WTC11 (cell line): ENCODE measurements around the gene CRYGC. TPM values are rescaled to one million over a fixed set of nuclear protein-coding genes. Genes with fewer than 3 reads are reported as not detected.

Experiments
- ATAC-seq: fragments of 200-7000 bp; cut with Tn5 transposase; 2 replicates; pipeline ENCODE4 v1.10.0; 2021; ENCODE audit warnings: mild to moderate bottlenecking, moderate library complexity
- CTCF ChIA-PET: fragments of 300-600 bp; sonication (Branson Sonifier 250); formaldehyde crosslinking; loops from one replicate; lab custom pipeline; 2021; ENCODE audit warnings: antibody characterized with exemption; lab: Charles Lee
- POLR2A ChIA-PET: fragments of 350-600 bp; sonication (Branson Sonifier 250); formaldehyde crosslinking; loops from one replicate; lab custom pipeline; 2021; ENCODE audit warnings: antibody characterized with exemption; lab: Charles Lee
- DNase-seq: peaks from one replicate; pipeline ENCODE4 v3.0.0; 2021; ENCODE audit warnings: low spot score
- H3K27ac Mint-ChIP-seq: 2 replicates; pipeline ENCODE4 v1.8.0; 2021; ENCODE audit warnings: mixed read lengths
- H3K27me3 Mint-ChIP-seq: 2 replicates; pipeline ENCODE4 v1.8.0; 2021; ENCODE audit warnings: low read depth, mild to moderate bottlenecking, moderate library complexity, mixed read lengths
- H3K36me3 Mint-ChIP-seq: 2 replicates; pipeline ENCODE4 v1.8.0; 2021; ENCODE audit warnings: mixed read lengths
- H3K4me1 Mint-ChIP-seq: 2 replicates; pipeline ENCODE4 v1.8.0; 2022; ENCODE audit warnings: mixed read lengths
- H3K4me3 Mint-ChIP-seq: 2 replicates; pipeline ENCODE4 v1.8.0; 2021; ENCODE audit warnings: mild to moderate bottlenecking, moderate library complexity, mixed read lengths
- H3K9me3 Mint-ChIP-seq: 2 replicates; pipeline ENCODE4 v1.8.0; 2021; ENCODE audit warnings: mixed read lengths
- CDX4 ChIP-seq: fragments of 250-450 bp; sonication (Bioruptor Pico); IDR thresholded peaks from 2 replicates; pipeline ENCODE4 v1.9.0; 2021; ENCODE audit warnings: moderate library complexity, mild to moderate bottlenecking, inconsistent platforms, borderline replicate concordance
- CREM ChIP-seq: sonication (generic); formaldehyde crosslinking; IDR thresholded peaks from 2 replicates; pipeline ENCODE4 v1.8.1; 2022; ENCODE audit warnings: mild to moderate bottlenecking, missing genetic modification reagents, moderate library complexity
- CTCF ChIP-seq: fragments of 200-600 bp; IDR thresholded peaks from 2 replicates; pipeline ENCODE4 v1.8.0; 2022; ENCODE audit warnings: antibody characterized with exemption
- FOXJ3 ChIP-seq: sonication (generic); formaldehyde crosslinking; IDR thresholded peaks from 2 replicates; pipeline ENCODE4 v1.9.0; 2021; ENCODE audit warnings: missing genetic modification reagents, mild to moderate bottlenecking, borderline replicate concordance
- FOXP1 ChIP-seq: sonication (generic); formaldehyde crosslinking; IDR thresholded peaks from 2 replicates; pipeline ENCODE4 v1.8.0; 2022; ENCODE audit warnings: missing genetic modification reagents, mild to moderate bottlenecking, moderate library complexity, borderline replicate concordance
- GTF2I ChIP-seq: fragments of 250-450 bp; sonication (Bioruptor Pico); conservative IDR thresholded peaks from 2 replicates; pipeline ENCODE4 v1.4.0; 2021; ENCODE audit warnings: mild to moderate bottlenecking
- IRF2 ChIP-seq: sonication (generic); formaldehyde crosslinking; IDR thresholded peaks from 2 replicates; pipeline ENCODE4 v1.8.0; 2022; ENCODE audit warnings: low read depth, missing genetic modification reagents, borderline replicate concordance
- KAT7 ChIP-seq: sonication (generic); formaldehyde crosslinking; IDR thresholded peaks from 2 replicates; pipeline ENCODE4 v1.8.1; 2023; ENCODE audit warnings: missing genetic modification reagents, mild to moderate bottlenecking, borderline replicate concordance
- MAX ChIP-seq: sonication (generic); formaldehyde crosslinking; IDR thresholded peaks from 2 replicates; pipeline ENCODE4 v1.8.0; 2022; ENCODE audit warnings: mild to moderate bottlenecking, missing genetic modification reagents
- RELA ChIP-seq: sonication (generic); formaldehyde crosslinking; IDR thresholded peaks from 2 replicates; pipeline ENCODE4 v1.8.1; 2022; ENCODE audit warnings: missing genetic modification reagents, mild to moderate bottlenecking, borderline replicate concordance
- RORB ChIP-seq: fragments of 250-450 bp; sonication (Bioruptor Pico); IDR thresholded peaks from 2 replicates; pipeline ENCODE4 v1.9.0; 2021; ENCODE audit warnings: mild to moderate bottlenecking
- SOX15 ChIP-seq: fragments of 250-450 bp; sonication (Bioruptor Pico); IDR thresholded peaks from 2 replicates; pipeline ENCODE4 v1.9.0; 2021; ENCODE audit warnings: mild to moderate bottlenecking
- TEAD1 ChIP-seq: sonication (generic); formaldehyde crosslinking; IDR thresholded peaks from 2 replicates; pipeline ENCODE4 v1.8.0; 2022; ENCODE audit warnings: mild to moderate bottlenecking, missing genetic modification reagents
- ZNF416 ChIP-seq: fragments of 250-450 bp; sonication (Bioruptor Pico); IDR thresholded peaks from 2 replicates; pipeline ENCODE4 v1.9.0; 2021; ENCODE audit warnings: mild to moderate bottlenecking, inconsistent platforms
- total RNA-seq: library from RNA; stranded (reverse); gene quantifications from 3 replicates; pipeline ENCODE4 v1.2.3, GENCODE V29; 2021
- TF ChIP-seq, protein P1 (sequence below): sonication (generic); formaldehyde crosslinking; IDR thresholded peaks from 2 replicates; pipeline ENCODE4 v1.8.1; 2023; ENCODE audit warnings: mild to moderate bottlenecking, missing genetic modification reagents, moderate library complexity
- TF ChIP-seq, protein P2 (sequence below): sonication (generic); formaldehyde crosslinking; IDR thresholded peaks from 2 replicates; pipeline ENCODE4 v1.8.1; 2023; ENCODE audit warnings: mild to moderate bottlenecking, missing genetic modification reagents, borderline replicate concordance
- TF ChIP-seq, protein P3 (sequence below): sonication (generic); formaldehyde crosslinking; IDR thresholded peaks from 2 replicates; pipeline ENCODE4 v1.8.1; 2022; ENCODE audit warnings: low read depth, missing genetic modification reagents, borderline replicate concordance
- TF ChIP-seq, protein P4 (sequence below): fragments of 250-450 bp; sonication (Bioruptor Pico); IDR thresholded peaks from 2 replicates; pipeline ENCODE4 v1.9.0; 2021; ENCODE audit warnings: mild to moderate bottlenecking, borderline replicate concordance

CRYGC gene
- total RNA-seq, 1 experiment from 2014 or later: not detected

DNA sequence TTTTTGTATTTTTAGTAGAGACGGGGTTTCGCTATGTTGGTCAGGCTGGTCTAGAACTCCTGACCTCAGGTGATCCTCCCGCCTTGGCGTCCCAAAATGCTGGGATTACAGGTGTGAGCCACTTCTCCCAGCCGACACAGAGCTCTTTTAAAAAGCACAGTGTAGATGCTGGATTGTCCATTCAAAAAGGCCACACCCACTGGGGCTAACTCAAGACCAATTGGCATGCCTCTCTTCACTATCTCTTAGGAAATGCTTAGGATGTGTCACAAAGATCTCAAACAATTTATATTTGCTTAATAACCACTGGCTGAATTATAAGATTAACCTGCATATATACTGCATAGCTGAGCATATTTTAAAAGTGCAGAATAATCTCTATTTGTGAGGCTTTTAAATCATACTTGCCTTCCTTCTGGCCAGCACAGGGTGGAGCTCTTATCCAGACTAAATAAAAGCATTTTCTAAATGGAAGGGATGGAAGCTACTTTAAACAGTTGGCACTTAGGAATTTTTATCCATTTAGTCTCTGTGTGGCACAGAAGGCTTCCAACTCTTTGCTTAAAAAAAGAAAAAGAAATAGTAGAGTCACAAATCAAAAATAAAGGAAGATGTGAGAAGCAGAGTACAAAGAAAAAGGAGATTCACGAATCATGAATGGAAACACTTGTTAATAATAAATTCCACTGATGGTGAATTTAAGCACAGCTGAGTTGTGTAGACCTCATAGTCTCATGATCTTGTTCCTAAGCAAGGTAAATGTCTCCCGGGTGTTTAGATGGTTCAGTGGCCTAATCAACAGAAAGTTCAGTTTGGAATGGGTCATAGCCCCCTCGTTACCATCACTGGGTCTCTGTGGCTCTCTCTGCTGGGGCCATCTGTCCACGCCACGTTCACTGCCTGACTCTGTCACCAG, 27.7 kb downstream of the CRYGC start (continued):
- TF ChIP-seq, protein P1, sequence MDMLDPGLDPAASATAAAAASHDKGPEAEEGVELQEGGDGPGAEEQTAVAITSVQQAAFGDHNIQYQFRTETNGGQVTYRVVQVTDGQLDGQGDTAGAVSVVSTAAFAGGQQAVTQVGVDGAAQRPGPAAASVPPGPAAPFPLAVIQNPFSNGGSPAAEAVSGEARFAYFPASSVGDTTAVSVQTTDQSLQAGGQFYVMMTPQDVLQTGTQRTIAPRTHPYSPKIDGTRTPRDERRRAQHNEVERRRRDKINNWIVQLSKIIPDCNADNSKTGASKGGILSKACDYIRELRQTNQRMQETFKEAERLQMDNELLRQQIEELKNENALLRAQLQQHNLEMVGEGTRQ (CRISPR knock-in tag): no peak

- no peaks in the 10 kb centered on the region for H3K27me3 Mint-ChIP-seq
- peaks cover 30% of the 10 kb centered on the region for H3K4me1 Mint-ChIP-seq
- 0 out of 2 replicates have a peak, but pooled peaks cover 3% of the 10 kb centered on the region for H3K9me3 Mint-ChIP-seq
- no peak for DNase-seq
- ChIA-PET POLR2A (no interaction called here), CTCF (interaction anchor here (0.6 kb wide), 1 partner anchor 275 kb away, joined by 3 read pairs; no protein-coding TSS in a partner anchor)
- no peak overlapping the region for H3K27ac Mint-ChIP-seq
- H3K36me3 Mint-ChIP-seq: no peaks in the 10 kb centered on the region
- no peak for ATAC-seq
- H3K4me3 Mint-ChIP-seq: no peak overlapping the region
- no peak for TF ChIP-seq RORB (CRISPR knock-in tag)
- TF ChIP-seq, protein P2, sequence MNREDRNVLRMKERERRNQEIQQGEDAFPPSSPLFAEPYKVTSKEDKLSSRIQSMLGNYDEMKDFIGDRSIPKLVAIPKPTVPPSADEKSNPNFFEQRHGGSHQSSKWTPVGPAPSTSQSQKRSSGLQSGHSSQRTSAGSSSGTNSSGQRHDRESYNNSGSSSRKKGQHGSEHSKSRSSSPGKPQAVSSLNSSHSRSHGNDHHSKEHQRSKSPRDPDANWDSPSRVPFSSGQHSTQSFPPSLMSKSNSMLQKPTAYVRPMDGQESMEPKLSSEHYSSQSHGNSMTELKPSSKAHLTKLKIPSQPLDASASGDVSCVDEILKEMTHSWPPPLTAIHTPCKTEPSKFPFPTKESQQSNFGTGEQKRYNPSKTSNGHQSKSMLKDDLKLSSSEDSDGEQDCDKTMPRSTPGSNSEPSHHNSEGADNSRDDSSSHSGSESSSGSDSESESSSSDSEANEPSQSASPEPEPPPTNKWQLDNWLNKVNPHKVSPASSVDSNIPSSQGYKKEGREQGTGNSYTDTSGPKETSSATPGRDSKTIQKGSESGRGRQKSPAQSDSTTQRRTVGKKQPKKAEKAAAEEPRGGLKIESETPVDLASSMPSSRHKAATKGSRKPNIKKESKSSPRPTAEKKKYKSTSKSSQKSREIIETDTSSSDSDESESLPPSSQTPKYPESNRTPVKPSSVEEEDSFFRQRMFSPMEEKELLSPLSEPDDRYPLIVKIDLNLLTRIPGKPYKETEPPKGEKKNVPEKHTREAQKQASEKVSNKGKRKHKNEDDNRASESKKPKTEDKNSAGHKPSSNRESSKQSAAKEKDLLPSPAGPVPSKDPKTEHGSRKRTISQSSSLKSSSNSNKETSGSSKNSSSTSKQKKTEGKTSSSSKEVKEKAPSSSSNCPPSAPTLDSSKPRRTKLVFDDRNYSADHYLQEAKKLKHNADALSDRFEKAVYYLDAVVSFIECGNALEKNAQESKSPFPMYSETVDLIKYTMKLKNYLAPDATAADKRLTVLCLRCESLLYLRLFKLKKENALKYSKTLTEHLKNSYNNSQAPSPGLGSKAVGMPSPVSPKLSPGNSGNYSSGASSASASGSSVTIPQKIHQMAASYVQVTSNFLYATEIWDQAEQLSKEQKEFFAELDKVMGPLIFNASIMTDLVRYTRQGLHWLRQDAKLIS (CRISPR knock-in tag): no peak
- TF ChIP-seq ZNF416: no peak
- TF ChIP-seq, protein P1 (CRISPR knock-in tag): no peak
- TF ChIP-seq, protein P3, sequence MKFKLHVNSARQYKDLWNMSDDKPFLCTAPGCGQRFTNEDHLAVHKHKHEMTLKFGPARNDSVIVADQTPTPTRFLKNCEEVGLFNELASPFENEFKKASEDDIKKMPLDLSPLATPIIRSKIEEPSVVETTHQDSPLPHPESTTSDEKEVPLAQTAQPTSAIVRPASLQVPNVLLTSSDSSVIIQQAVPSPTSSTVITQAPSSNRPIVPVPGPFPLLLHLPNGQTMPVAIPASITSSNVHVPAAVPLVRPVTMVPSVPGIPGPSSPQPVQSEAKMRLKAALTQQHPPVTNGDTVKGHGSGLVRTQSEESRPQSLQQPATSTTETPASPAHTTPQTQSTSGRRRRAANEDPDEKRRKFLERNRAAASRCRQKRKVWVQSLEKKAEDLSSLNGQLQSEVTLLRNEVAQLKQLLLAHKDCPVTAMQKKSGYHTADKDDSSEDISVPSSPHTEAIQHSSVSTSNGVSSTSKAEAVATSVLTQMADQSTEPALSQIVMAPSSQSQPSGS (CRISPR knock-in tag): no peak
- no peak for TF ChIP-seq TEAD1
- TF ChIP-seq IRF2 (CRISPR knock-in tag): no peak
- TF ChIP-seq SOX15: no peak
- no peak for TF ChIP-seq CREM (CRISPR knock-in tag)
- no peak for TF ChIP-seq MAX
- TF ChIP-seq CTCF: no peak
- TF ChIP-seq FOXP1 (CRISPR knock-in tag): no peak
- no peak for TF ChIP-seq FOXJ3
- TF ChIP-seq CDX4: no peak
- TF ChIP-seq GTF2I (CRISPR knock-in tag): no peak
- TF ChIP-seq RELA (CRISPR knock-in tag): no peak
- no peak for TF ChIP-seq KAT7
- TF ChIP-seq, protein P4, sequence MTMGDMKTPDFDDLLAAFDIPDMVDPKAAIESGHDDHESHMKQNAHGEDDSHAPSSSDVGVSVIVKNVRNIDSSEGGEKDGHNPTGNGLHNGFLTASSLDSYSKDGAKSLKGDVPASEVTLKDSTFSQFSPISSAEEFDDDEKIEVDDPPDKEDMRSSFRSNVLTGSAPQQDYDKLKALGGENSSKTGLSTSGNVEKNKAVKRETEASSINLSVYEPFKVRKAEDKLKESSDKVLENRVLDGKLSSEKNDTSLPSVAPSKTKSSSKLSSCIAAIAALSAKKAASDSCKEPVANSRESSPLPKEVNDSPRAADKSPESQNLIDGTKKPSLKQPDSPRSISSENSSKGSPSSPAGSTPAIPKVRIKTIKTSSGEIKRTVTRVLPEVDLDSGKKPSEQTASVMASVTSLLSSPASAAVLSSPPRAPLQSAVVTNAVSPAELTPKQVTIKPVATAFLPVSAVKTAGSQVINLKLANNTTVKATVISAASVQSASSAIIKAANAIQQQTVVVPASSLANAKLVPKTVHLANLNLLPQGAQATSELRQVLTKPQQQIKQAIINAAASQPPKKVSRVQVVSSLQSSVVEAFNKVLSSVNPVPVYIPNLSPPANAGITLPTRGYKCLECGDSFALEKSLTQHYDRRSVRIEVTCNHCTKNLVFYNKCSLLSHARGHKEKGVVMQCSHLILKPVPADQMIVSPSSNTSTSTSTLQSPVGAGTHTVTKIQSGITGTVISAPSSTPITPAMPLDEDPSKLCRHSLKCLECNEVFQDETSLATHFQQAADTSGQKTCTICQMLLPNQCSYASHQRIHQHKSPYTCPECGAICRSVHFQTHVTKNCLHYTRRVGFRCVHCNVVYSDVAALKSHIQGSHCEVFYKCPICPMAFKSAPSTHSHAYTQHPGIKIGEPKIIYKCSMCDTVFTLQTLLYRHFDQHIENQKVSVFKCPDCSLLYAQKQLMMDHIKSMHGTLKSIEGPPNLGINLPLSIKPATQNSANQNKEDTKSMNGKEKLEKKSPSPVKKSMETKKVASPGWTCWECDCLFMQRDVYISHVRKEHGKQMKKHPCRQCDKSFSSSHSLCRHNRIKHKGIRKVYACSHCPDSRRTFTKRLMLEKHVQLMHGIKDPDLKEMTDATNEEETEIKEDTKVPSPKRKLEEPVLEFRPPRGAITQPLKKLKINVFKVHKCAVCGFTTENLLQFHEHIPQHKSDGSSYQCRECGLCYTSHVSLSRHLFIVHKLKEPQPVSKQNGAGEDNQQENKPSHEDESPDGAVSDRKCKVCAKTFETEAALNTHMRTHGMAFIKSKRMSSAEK (CRISPR knock-in tag): no peak
Observed at GRCh38 chr2:208099682-208100470, 29.8 kb downstream of the CRYGC start.
